ENCODE results near the gene PTRH1. TPM values are rescaled to one million over a fixed set of nuclear protein-coding genes. Genes with fewer than 3 reads are reported as not detected.
A peak's percentile ranks its signal among the peaks of the same experiment; 100 is the strongest.

The PTRH1 gene
- total RNA-seq, 1 donor from 2014 or later = 11.9 TPM

- no peak for TF ChIP-seq CTCF (IDR thresholded peaks at IDR 0.05; ENCODE audit: unreplicated experiment)
- Mint-ChIP-seq H3K27ac (no peak overlapping the region), H3K4me1 (ENCODE audit: low read depth) (no peaks in the 10 kb centered on the region), H3K36me3 (ENCODE audit: insufficient read depth) (no peaks in the 10 kb centered on the region), H3K4me3 (ENCODE audit: low read depth) (no peak overlapping the region), H3K9me3 (ENCODE audit: low read depth) (no peaks in the 10 kb centered on the region), H3K27me3 (peaks cover 4% of the 10 kb centered on the region)
- no peak for DNase-seq (ENCODE audit: low spot score, unreplicated experiment)
These were observed 5.9 kb upstream of the PTRH1 start for GRCh38 chr9:127721391-127721821.

- TF ChIP-seq CTCF (IDR thresholded peaks at IDR 0.05; ENCODE audit: unreplicated experiment) = no peak
- Mint-ChIP-seq H3K9me3 (ENCODE audit: low read depth) (no peaks in the 10 kb centered on the region), H3K27ac (no peak overlapping the region)
These were observed 5.4 kb upstream of the PTRH1 start for GRCh38 chr9:127720865-127721227.

GRCh38 chr9:127720031-127720864, 4.8 kb upstream of the PTRH1 start:
- H3K9me3 Mint-ChIP-seq (ENCODE audit: low read depth) = no peaks in the 10 kb centered on the region
- H3K27ac Mint-ChIP-seq = no peak overlapping the region
- H3K27me3 Mint-ChIP-seq = peaks cover 4% of the 10 kb centered on the region
- DNase-seq (ENCODE audit: low spot score, unreplicated experiment) = no peak
- TF ChIP-seq CTCF (IDR thresholded peaks at IDR 0.05; ENCODE audit: unreplicated experiment) = no peak
- no peaks in the 10 kb centered on the region for H3K36me3 Mint-ChIP-seq (ENCODE audit: insufficient read depth)
- peaks cover 7% of the 10 kb centered on the region for H3K4me1 Mint-ChIP-seq (ENCODE audit: low read depth)
- H3K4me3 Mint-ChIP-seq (ENCODE audit: low read depth) = no peak overlapping the region

More at GRCh38 chr9:127720865-127721227, 5.4 kb upstream of the PTRH1 start:
- H3K27me3 Mint-ChIP-seq = peaks cover 4% of the 10 kb centered on the region
- DNase-seq (ENCODE audit: low spot score, unreplicated experiment) = no peak
- H3K36me3 Mint-ChIP-seq (ENCODE audit: insufficient read depth) = no peaks in the 10 kb centered on the region
- H3K4me3 Mint-ChIP-seq (ENCODE audit: low read depth) = no peak overlapping the region
- H3K4me1 Mint-ChIP-seq (ENCODE audit: low read depth) = peaks cover 5% of the 10 kb centered on the region

- no peak overlapping the region for H3K4me3 Mint-ChIP-seq (ENCODE audit: low read depth)
- no peaks in the 10 kb centered on the region for H3K36me3 Mint-ChIP-seq (ENCODE audit: insufficient read depth)
These were observed 2.3 kb upstream of the PTRH1 start for GRCh38 chr9:127717766-127718165.

GRCh38 chr9:127716412-127716811, 949 bp upstream of the PTRH1 start:
- DNase-seq (ENCODE audit: low spot score, unreplicated experiment) = no peak
- TF ChIP-seq CTCF (IDR thresholded peaks at IDR 0.05; ENCODE audit: unreplicated experiment) = no peak
- H3K4me3 Mint-ChIP-seq (ENCODE audit: low read depth) = peak overlapping the region; percentile 94
- H3K27ac Mint-ChIP-seq = no peak overlapping the region
- no peaks in the 10 kb centered on the region for H3K9me3 Mint-ChIP-seq (ENCODE audit: low read depth)
- H3K27me3 Mint-ChIP-seq = peaks cover 4% of the 10 kb centered on the region
- peaks cover 9% of the 10 kb centered on the region for H3K4me1 Mint-ChIP-seq (ENCODE audit: low read depth)
- no peaks in the 10 kb centered on the region for H3K36me3 Mint-ChIP-seq (ENCODE audit: insufficient read depth)

More at GRCh38 chr9:127717766-127718165, 2.3 kb upstream of the PTRH1 start:
- no peak for DNase-seq (ENCODE audit: low spot score, unreplicated experiment)
- H3K4me1 Mint-ChIP-seq (ENCODE audit: low read depth) = peaks cover 9% of the 10 kb centered on the region
- H3K27me3 Mint-ChIP-seq = peaks cover 4% of the 10 kb centered on the region
- H3K27ac Mint-ChIP-seq = no peak overlapping the region
- H3K9me3 Mint-ChIP-seq (ENCODE audit: low read depth) = no peaks in the 10 kb centered on the region
- no peak for TF ChIP-seq CTCF (IDR thresholded peaks at IDR 0.05; ENCODE audit: unreplicated experiment)

All from progenitor cell of endocrine pancreas (in vitro differentiated cells).